ENCODE data around the gene MSI2.

- TF ChIP-seq, protein P1, sequence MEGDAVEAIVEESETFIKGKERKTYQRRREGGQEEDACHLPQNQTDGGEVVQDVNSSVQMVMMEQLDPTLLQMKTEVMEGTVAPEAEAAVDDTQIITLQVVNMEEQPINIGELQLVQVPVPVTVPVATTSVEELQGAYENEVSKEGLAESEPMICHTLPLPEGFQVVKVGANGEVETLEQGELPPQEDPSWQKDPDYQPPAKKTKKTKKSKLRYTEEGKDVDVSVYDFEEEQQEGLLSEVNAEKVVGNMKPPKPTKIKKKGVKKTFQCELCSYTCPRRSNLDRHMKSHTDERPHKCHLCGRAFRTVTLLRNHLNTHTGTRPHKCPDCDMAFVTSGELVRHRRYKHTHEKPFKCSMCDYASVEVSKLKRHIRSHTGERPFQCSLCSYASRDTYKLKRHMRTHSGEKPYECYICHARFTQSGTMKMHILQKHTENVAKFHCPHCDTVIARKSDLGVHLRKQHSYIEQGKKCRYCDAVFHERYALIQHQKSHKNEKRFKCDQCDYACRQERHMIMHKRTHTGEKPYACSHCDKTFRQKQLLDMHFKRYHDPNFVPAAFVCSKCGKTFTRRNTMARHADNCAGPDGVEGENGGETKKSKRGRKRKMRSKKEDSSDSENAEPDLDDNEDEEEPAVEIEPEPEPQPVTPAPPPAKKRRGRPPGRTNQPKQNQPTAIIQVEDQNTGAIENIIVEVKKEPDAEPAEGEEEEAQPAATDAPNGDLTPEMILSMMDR (IDR thresholded peaks at IDR 0.05): no peak
- TF ChIP-seq POLR2A (IDR thresholded peaks at IDR 0.05): no peak
Observed at GRCh38 chr17:57696050-57696449, 439.7 kb downstream of the MSI2 start.

Measured in thyroid gland (tissue), 4 donors.